Stomach smooth muscle (tissue), 2 donors: ENCODE results near the gene TNS4.

ENCODE experiments used
- H3K27ac ChIP-seq: one replicate; pipeline ENCODE4 v1.7.0; 2013; ENCODE audit warnings: mild to moderate bottlenecking, low read length, inconsistent platforms
- H3K27me3 ChIP-seq, 2 donors: one replicate each; pipeline ENCODE4 v1.7.0; 2013; ENCODE audit warnings: low read length in 2 of 2; ENCODE audit not compliant: insufficient read depth in 2 of 2, control insufficient read depth in 1 of 2
- H3K36me3 ChIP-seq, 2 donors: one replicate each; pipeline ENCODE4 v1.7.0; 2013; ENCODE audit warnings: low read length in 2 of 2; ENCODE audit not compliant: control insufficient read depth in 2 of 2, insufficient read depth in 2 of 2
- H3K4me1 ChIP-seq: one replicate; pipeline ENCODE4 v1.7.0; 2013; ENCODE audit warnings: low read length; ENCODE audit not compliant: control insufficient read depth, insufficient read depth
- H3K4me3 ChIP-seq, 2 donors: one replicate each; pipeline ENCODE4 v1.7.0; 2013; ENCODE audit warnings: low read length in 2 of 2
- H3K9ac ChIP-seq, 2 donors: one replicate each; pipeline ENCODE4 v1.7.0; 2013; ENCODE audit warnings: low read length in 2 of 2, mild to moderate bottlenecking in 1 of 2
- H3K9me3 ChIP-seq, 2 donors: one replicate each; pipeline ENCODE4 v1.7.0; 2013; ENCODE audit warnings: low read length in 2 of 2; ENCODE audit not compliant: control insufficient read depth in 2 of 2
- donor health status: healthy.
- donor health status: Pancreatic carcinoma.

TNS4 gene

GRCh38 chr17:40524243-40524965 lies 23.0 kb upstream of the TNS4 start:
- Histone ChIP-seq H3K9me3 (no peaks in the 10 kb centered on the region), H3K27me3 (no peaks in the 10 kb centered on the region), H3K4me3 (no peak overlapping the region), H3K4me1 (no peaks in the 10 kb centered on the region), H3K9ac (no peak overlapping the region), H3K27ac (no peak overlapping the region), H3K36me3 (no peaks in the 10 kb centered on the region)

GRCh38 chr17:40522961-40523310 lies 21.5 kb upstream of the TNS4 start:
- no peak overlapping the region for H3K9ac ChIP-seq
- no peaks in the 10 kb centered on the region for H3K27me3 ChIP-seq
- no peaks in the 10 kb centered on the region for H3K36me3 ChIP-seq
- H3K27ac ChIP-seq = no peak overlapping the region
- no peak overlapping the region for H3K4me3 ChIP-seq
- H3K4me1 ChIP-seq = no peaks in the 10 kb centered on the region
- H3K9me3 ChIP-seq = no peaks in the 10 kb centered on the region

GRCh38 chr17:40522250-40522960 lies 21.0 kb upstream of the TNS4 start:
- Histone ChIP-seq H3K27me3 (no peaks in the 10 kb centered on the region), H3K4me3 (no peak overlapping the region), H3K9ac (no peak overlapping the region), H3K4me1 (no peaks in the 10 kb centered on the region), H3K9me3 (no peaks in the 10 kb centered on the region), H3K27ac (peak overlapping the region; percentile 31), H3K36me3 (no peaks in the 10 kb centered on the region)

DNA sequence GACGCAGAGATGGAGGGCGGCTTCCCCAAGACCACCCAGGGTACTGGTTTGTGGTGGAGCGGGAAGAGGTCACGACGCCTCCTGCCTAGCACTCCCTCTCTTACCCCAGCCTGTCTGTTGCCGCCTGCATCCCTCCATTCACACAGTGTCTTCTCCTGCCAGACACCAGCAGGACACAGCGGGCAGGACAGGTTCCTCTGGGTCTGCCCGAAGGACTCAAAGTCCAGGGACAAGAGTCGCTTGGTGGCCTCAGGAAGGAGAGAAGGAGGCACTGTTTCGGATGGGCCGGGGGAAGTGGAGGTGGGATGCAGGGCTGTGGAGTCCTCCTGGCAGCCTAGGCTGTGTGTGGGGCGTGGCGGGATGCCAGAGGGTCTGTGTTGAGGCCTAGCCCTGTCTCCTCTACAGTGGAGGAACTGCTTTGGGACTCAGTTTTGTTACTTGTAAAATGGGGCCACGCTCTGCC lies 19.6 kb upstream of the TNS4 start:
- Histone ChIP-seq H3K4me1 (no peaks in the 10 kb centered on the region), H3K9me3 (no peaks in the 10 kb centered on the region), H3K9ac (no peak overlapping the region), H3K27me3 (no peaks in the 10 kb centered on the region), H3K36me3 (no peaks in the 10 kb centered on the region), H3K27ac (peak overlapping the region; percentile 31), H3K4me3 (no peak overlapping the region)

- H3K4me3 ChIP-seq = no peak overlapping the region
- no peaks in the 10 kb centered on the region for H3K27me3 ChIP-seq
- no peak overlapping the region for H3K27ac ChIP-seq
- H3K4me1 ChIP-seq = no peaks in the 10 kb centered on the region
- H3K36me3 ChIP-seq = no peaks in the 10 kb centered on the region
- H3K9ac ChIP-seq = no peak overlapping the region
- no peaks in the 10 kb centered on the region for H3K9me3 ChIP-seq
Measured at GRCh38 chr17:40519089-40519775, 17.8 kb upstream of the TNS4 start.

GRCh38 chr17:40518401-40519088 lies 17.1 kb upstream of the TNS4 start:
- Histone ChIP-seq H3K4me1 (no peaks in the 10 kb centered on the region), H3K36me3 (no peaks in the 10 kb centered on the region), H3K27me3 (no peaks in the 10 kb centered on the region), H3K4me3 (no peak overlapping the region), H3K9me3 (no peaks in the 10 kb centered on the region), H3K9ac (no peak overlapping the region), H3K27ac (no peak overlapping the region)

- Histone ChIP-seq H3K27me3 (no peaks in the 10 kb centered on the region), H3K9ac (no peak overlapping the region), H3K4me1 (no peaks in the 10 kb centered on the region), H3K9me3 (no peaks in the 10 kb centered on the region), H3K27ac (no peak overlapping the region), H3K36me3 (no peaks in the 10 kb centered on the region), H3K4me3 (no peak overlapping the region)
Measured at GRCh38 chr17:40517981-40518380, 16.6 kb upstream of the TNS4 start.

- Histone ChIP-seq H3K4me1 (no peaks in the 10 kb centered on the region), H3K27ac (no peak overlapping the region), H3K27me3 (no peaks in the 10 kb centered on the region), H3K9me3 (no peaks in the 10 kb centered on the region), H3K4me3 (no peak overlapping the region), H3K9ac (no peak overlapping the region), H3K36me3 (no peaks in the 10 kb centered on the region)
Measured at GRCh38 chr17:40517286-40517662, 15.9 kb upstream of the TNS4 start.

- H3K27me3 ChIP-seq = no peaks in the 10 kb centered on the region
- H3K36me3 ChIP-seq = no peaks in the 10 kb centered on the region
- H3K4me3 ChIP-seq = no peak overlapping the region
- no peaks in the 10 kb centered on the region for H3K4me1 ChIP-seq
- no peaks in the 10 kb centered on the region for H3K9me3 ChIP-seq
- no peak overlapping the region for H3K9ac ChIP-seq
- H3K27ac ChIP-seq = no peak overlapping the region
Measured at GRCh38 chr17:40516581-40517285, 15.3 kb upstream of the TNS4 start.

GRCh38 chr17:40515491-40516041 lies 14.1 kb upstream of the TNS4 start:
- H3K27me3 ChIP-seq = no peaks in the 10 kb centered on the region
- no peak overlapping the region for H3K4me3 ChIP-seq
- H3K4me1 ChIP-seq = no peaks in the 10 kb centered on the region
- no peak overlapping the region for H3K9ac ChIP-seq
- H3K9me3 ChIP-seq = no peaks in the 10 kb centered on the region
- H3K36me3 ChIP-seq = no peaks in the 10 kb centered on the region
- no peak overlapping the region for H3K27ac ChIP-seq
